KOPT-K1 (cell line): ENCODE data around the gene CIITA.
"Not testable (repeated sequence)": the region's sequence is repeated elsewhere in the genome, so short reads cannot be mapped to it uniquely, and the experiment has no call there.

ENCODE experiments used
- H3K27ac ChIP-seq: fragments of 200-600 bp; sonication (generic); 2 replicates; pipeline ENCODE4 v1.5.1; 2016; ENCODE audit warnings: antibody characterized with exemption, mild to moderate bottlenecking, low read depth, low read length; ENCODE audit not compliant: poor library complexity, severe bottlenecking
- H3K36me3 ChIP-seq: fragments of 200-600 bp; sonication (generic); 2 replicates; pipeline ENCODE4 v1.5.1; 2017; ENCODE audit warnings: antibody characterized with exemption, mild to moderate bottlenecking, low read length, moderate library complexity; ENCODE audit not compliant: insufficient read depth
- H3K9me3 ChIP-seq: fragments of 200-600 bp; sonication (generic); 2 replicates; pipeline ENCODE4 v1.5.1; 2017; ENCODE audit warnings: antibody characterized with exemption, low read length, mild to moderate bottlenecking; ENCODE audit not compliant: insufficient read depth, poor library complexity, severe bottlenecking

The CIITA gene

DNA sequence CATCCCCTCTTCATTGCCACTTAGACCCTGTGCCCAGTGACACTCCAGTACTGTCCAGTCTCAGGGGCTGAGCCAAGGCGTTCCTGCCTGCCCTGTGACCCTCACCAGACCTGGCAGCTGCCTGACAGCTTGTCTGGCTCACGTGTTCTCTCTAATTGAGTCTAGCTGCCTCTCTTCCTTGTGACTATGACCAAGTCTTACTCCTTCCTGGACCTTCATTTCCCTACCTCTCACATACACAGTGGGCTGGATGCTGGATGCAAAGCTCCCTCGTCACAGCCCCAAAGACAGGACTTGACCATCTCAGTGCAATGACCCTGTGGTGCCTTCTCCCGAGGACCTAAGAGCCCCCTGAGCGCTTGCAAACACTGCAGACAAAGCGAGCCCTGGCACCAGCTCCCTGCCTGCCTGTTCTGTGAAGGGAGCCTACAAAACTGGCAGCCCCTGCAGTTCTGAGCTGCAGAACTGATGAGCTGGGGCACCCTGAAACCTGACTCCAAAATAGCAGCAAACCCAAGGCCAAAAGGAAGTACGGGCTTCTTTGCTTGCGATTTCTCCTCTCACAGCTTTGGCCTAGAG lies 63.6 kb downstream of the CIITA start:
- H3K9me3 ChIP-seq = no peaks in the 10 kb centered on the region
- no peak overlapping the region for H3K27ac ChIP-seq
- peaks cover 40% of the 10 kb centered on the region for H3K36me3 ChIP-seq

DNA sequence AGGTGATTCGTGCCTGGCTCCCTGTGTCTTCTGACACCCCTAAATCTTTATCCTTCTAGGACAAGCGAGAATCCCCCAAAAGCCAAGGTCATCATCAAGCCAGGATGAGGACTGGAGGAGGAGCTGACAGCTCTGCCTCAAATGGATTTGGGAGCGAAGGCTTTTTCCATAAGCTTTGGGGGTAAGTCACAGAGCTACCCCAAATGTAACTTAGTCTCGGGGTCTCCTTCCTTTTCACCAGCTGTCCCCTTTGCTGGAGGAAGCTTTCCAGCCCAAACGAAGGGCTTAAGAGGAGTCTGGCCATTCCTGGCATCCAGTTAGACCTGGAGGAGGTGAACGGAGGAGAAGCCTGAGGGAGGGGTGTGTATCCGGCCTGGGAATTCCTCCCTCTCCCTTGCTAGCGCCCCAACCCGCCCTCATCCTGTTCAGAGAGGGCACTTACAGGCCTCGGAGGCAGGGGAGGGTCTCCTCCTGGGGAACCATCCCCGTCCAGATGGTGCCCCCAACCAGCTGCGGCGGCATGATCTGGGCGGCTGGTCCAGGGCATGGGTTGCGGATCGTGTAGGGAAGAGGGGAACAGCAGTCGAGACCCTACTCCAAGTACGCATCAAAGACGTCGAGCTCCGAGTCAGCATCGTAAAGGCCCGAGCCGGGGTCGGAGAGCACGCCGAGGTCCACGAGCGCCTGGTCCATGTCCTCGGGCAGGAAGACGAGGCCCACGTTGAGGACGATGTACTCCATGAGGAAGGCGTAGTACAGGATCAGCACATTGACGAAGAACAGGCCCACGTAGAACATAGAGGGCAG lies 64.3 kb downstream of the CIITA start:
- H3K27ac ChIP-seq = peak overlapping the region; percentile 61
- H3K9me3 ChIP-seq = no peaks in the 10 kb centered on the region
- peaks cover 35% of the 10 kb centered on the region for H3K36me3 ChIP-seq

DNA sequence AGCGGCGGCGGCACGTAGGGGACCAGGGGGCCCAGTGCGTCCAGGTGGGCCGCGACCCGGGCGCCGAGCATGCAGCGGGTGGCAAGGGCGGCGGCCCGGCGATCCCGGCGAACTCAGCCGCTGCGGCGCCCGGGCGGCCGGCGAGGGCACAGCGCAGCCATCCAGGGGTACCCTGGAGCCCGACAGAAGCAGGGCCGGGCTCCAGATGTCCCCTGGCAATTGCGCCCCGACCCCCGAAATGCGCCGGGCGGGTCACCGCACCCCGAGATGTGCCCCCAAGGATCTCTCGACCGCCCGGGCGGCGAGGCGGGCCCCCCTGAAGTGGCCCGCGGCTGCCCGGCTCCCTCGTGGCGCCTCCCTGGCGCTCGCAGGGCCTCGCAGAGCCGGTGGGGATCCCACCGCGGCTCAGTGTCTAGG lies 64.9 kb downstream of the CIITA start:
- Histone ChIP-seq H3K27ac (peak overlapping the region; percentile 61), H3K36me3 (peaks cover 30% of the 10 kb centered on the region)
- not testable (repeated sequence) for H3K9me3 ChIP-seq

DNA sequence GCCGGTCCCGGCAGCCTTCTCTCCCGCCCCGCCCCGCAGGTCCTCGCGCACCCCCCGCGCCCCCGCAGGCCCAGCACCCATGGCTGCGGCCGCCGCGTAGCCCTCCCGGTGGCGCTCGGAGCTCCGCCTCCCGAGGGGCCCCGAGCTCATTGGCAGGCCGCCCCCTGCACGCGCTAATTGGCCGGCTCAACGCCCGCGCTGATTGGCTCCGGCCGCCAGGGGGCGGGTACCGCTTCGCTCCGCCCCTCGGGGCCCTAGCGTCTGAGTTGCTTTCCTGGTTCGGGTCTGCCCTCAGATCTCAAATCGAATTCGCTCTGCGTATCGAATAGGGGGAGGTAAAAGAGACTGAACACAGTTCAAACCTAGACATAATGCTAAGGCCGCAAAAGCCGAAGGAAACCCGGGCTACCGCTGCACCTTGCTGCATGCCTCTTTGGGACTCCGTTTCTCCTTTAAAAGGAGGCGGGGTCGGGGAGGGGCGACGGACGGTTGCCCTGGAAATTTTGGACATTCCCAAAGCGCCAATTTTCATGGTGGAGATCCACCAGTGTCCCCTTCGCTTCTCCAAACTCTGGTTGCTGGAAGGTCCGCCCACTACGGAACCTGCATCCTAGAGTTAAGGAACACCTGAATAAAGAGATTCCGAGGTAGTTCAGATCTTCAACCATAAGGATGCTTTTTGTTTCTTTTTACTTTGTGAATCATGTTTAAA lies 65.5 kb downstream of the CIITA start, which contains the start of gene DEXI:
Gene DEXI (minus strand): TSS at position 117 of the 712 bp plus-strand sequence. CDS start 463 bp downstream, outside the sequence.
- H3K27ac ChIP-seq = peak within 1 kb of the TSS; percentile 61
- peaks cover 24% of the 10 kb centered on the region for H3K36me3 ChIP-seq
- H3K9me3 ChIP-seq = no peaks in the 10 kb centered on the region

DNA sequence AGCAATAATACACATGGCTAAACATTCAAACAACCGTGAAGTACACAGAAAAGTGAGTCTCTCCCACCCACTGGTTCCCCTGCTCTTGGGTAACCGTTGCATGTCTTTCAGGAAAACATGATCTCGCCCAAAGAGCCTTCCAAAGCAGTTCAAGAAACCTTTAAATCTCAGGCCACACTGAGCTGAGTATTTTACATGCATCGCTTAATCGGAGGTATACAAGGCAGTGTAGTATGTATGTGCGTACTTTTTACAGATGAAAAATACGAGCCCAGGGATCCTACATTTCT lies 66.0 kb downstream of the CIITA start:
- Histone ChIP-seq H3K9me3 (no peaks in the 10 kb centered on the region), H3K27ac (no peak overlapping the region), H3K36me3 (peaks cover 19% of the 10 kb centered on the region)

DNA sequence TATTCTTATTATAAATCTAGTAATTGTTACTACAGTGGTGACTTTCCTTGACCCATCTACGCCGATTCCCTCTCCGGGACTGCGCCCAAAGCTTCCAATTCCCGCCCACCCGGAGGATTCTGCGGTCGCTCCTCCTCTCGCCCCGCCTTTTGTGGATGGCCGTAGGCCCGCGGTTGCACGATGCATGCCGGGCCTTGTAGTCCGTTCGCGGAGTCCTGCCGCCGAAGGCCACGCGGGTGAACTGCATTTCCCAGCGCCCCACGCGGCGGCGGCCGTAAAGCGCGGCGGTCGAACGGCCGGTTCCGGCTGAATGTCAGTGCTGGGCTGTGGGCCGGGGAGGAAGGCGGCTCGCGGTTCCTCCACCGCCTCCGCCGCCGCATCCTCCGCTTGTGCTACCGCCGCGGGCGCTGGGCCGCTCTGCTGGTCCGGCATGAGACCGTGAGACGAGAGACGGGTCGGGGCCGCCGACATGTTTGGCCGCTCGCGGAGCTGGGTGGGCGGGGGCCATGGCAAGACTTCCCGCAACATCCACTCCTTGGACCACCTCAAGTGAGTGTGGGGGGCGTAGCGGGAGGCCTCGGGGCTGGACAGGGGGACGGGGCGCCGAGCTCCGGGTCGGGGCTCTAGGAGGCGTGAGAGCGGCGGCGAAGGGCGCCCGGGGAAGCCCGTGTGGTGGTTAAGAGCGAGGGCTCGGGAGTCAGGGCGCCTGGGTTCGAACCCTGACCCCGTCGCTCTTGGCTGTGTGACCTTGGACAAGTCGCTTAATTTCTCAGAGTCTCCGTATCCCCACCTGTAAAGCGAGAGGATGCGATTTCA lies 67.5 kb downstream of the CIITA start, which contains the start of gene CLEC16A:
Gene CLEC16A (plus strand): TSS at position 316 of the 816 bp plus-strand sequence. CDS start 154 bp downstream, at position 470.
- peaks cover 5% of the 10 kb centered on the region; the same call in 1 of the 2 replicates for H3K36me3 ChIP-seq
- H3K27ac ChIP-seq = peak within 1 kb of the TSS; percentile 70
- no peaks in the 10 kb centered on the region for H3K9me3 ChIP-seq

DNA sequence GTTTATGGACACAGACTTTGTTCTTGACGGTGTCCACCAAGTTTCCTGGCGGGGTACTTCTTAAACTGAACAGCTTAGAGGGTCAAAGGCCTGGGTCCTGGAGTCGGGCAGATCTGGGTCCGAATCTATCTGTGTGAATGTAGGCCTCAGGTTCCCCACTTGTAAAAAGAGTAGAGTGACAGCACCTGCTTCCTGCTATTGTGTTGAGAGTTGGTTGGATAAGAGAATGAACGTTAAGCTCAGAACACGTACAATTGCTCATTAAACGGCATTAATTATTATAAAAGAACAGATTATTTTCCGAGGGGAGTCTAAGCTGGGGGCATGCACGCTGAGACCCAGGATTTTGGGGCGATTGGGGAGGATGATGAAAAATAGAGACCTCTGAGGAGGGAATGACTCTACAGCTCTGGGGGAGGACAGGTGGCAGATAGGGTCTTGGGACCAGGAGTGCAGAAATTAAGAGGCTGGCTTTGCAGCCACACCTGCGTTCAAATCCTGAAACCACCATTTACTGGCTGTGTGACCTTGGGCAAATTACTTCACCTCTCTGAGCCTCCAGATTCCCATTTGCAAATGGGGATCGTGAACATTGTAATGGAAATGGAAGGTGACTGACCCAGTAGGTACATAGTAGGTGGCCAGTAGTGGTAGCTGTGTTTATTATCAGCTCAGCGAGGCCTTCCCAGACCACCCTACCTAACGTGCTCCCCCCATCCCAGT lies 68.2 kb downstream of the CIITA start:
- Histone ChIP-seq H3K36me3 (no peaks in the 10 kb centered on the region), H3K27ac (peak overlapping the region; percentile 70), H3K9me3 (no peaks in the 10 kb centered on the region)

DNA sequence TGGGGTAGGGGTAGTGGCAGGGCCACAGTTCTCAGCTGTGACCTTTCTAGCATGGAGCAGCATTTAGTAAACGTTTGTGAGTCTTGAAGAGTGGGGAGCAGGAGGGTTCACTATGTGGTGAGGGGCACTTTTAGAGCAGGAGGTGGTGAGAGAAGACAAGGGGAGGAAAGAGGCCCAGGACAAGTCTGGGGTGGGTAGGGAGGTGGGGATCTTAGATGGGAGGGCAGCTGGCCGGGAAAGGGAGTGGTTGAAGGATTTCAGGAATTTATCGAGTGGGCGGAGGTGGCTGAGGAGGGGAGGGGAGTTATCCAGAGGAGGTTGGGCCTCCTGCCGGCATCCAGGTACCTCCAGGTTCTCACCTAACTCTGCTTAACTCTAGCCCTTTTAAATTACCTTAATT lies 69.3 kb downstream of the CIITA start:
- Histone ChIP-seq H3K36me3 (no peaks in the 10 kb centered on the region), H3K9me3 (no peaks in the 10 kb centered on the region), H3K27ac (no peak overlapping the region)

DNA sequence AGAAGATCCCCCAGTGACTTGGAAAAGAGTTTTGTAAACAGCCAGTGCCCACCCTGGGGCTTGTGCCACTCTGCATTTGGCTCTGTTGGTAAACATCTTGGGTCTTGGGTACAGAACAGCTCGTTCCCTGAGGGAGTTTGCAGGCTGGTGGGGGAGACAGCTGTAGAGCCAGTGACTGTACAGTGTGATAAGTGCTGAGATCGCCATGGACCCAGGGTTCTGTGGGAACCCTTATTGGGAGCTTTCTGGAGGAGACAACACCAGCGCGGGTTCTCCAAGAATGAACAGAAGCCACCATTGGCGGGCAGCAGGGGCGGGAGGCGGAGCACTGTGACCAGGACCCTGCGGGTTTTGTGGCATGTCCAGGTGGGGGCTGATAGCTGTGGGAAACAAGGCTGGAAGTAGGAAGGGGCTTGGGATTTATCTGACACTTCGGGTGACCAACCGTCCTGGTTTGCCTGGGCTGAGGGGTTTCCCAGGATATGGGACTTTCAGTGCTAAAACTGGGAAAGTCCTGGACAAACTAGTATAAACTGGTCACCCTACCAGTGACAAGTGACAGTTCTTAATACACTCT lies 70.3 kb downstream of the CIITA start:
- Histone ChIP-seq H3K36me3 (no peaks in the 10 kb centered on the region), H3K9me3 (no peaks in the 10 kb centered on the region), H3K27ac (no peak overlapping the region)

DNA sequence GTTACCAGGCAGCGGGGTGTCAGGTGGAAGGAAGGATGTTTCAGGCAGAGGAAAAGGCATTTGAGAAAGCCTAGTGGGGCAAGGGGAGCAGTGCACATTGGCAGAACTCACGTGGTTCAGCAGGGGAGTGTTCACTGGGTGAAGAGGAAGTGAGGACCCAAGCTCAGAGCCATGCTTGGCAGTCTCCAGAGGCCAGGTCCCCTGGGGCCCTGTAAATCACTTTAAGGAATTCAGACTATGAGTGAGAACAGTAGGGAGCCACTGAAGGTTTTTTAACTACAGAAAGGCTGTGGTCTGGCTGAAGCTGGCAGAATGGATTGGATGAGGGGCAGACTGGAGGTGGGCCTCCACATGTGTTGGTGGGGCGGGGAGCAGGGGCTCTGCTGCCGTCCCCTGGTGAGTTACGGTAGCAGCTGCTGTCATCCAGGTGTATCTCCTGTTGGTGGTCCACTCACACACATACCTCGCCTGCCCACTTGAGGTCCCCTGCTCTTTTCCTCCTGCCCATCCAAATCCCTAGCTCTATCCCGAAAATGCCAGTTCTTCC lies 72.5 kb downstream of the CIITA start:
- H3K27ac ChIP-seq = peak overlapping the region; percentile 32
- H3K36me3 ChIP-seq = no peaks in the 10 kb centered on the region
- no peaks in the 10 kb centered on the region for H3K9me3 ChIP-seq

DNA sequence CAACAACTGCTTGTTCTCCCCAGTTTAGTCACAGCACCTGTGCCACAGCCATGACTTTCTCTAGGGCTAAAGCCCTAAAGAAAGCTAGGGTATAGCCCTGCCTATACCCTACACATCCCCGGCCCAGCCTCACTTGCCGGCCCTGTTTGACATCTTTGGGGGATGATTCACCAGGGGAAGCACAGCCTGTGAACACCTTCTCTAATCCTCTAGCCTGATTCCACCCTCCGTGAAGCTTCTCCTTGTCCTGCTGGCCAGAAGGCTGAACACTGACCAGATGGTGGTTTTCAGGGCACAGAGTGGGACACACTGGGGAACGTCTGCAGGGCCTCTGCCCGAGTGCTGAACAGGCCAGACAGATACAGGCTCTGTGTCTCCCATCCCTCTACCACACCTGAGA lies 73.4 kb downstream of the CIITA start:
- Histone ChIP-seq H3K36me3 (no peaks in the 10 kb centered on the region), H3K27ac (no peak overlapping the region), H3K9me3 (no peaks in the 10 kb centered on the region)

DNA sequence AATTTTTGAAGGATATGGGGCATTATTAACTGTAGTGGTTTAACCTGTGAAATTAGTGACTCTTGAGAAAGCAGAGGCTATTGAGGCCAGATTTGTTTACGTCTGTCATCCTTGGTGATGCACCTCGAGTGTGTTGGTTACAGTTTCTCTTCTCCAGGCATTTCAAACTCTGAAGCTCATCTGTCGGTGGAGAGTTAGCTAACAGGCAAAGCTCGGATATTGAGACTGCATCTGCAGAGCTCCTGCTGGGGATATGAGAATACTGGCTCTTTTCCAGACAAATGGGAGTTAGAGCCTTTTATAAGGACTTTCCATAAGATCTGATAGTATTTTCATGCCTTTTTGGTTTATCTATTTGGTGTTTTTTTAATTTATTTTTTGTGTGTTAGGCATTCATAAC lies 74.0 kb downstream of the CIITA start:
- Histone ChIP-seq H3K27ac (no peak overlapping the region), H3K9me3 (no peaks in the 10 kb centered on the region), H3K36me3 (no peaks in the 10 kb centered on the region)

DNA sequence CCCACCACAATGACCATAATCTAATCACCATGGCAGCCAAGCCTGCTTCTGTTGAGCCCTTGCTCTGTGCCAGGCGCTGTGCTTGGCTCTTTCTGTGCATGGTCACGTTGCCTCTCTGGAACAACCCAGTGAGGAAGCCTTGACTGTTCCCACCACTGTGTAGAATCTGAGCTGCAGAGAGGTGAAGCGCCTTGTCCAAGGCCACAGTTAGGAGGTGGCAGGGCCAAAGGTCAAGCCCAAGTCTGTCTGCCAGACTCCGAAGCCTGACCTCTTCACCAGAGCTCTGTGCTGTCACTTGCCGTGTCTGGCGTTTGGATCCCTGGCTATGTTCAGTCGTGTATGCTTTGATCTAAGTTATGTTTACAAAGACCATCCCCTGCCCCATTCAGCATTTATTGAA lies 77.9 kb downstream of the CIITA start:
- Histone ChIP-seq H3K27ac (peak overlapping the region; percentile 34), H3K9me3 (no peaks in the 10 kb centered on the region)

More for the DNA sequence above, 77.9 kb downstream of the CIITA start:
- peaks cover 19% of the 10 kb centered on the region for H3K36me3 ChIP-seq
